Activated naive CD8-positive, alpha-beta T cell (primary cell): ENCODE data around the gene TAS2R38.

Source experiments
- H3K27ac Mint-ChIP-seq: one replicate; pipeline ENCODE4 v1.8.0; 2021; ENCODE audit warnings: mixed read lengths
- H3K27me3 Mint-ChIP-seq: one replicate; pipeline ENCODE4 v1.8.0; 2021; ENCODE audit warnings: mixed read lengths
- H3K36me3 Mint-ChIP-seq: one replicate; pipeline ENCODE4 v1.8.0; 2021; ENCODE audit warnings: mixed read lengths
- H3K4me1 Mint-ChIP-seq: one replicate; pipeline ENCODE4 v1.8.0; 2021; ENCODE audit warnings: low read depth, mixed read lengths
- H3K4me3 Mint-ChIP-seq: one replicate; pipeline ENCODE4 v1.8.0; 2021; ENCODE audit warnings: mild to moderate bottlenecking, mixed read lengths
- H3K9me3 Mint-ChIP-seq: one replicate; pipeline ENCODE4 v1.8.0; 2021; ENCODE audit warnings: low read depth, mixed read lengths

TAS2R38 gene

DNA sequence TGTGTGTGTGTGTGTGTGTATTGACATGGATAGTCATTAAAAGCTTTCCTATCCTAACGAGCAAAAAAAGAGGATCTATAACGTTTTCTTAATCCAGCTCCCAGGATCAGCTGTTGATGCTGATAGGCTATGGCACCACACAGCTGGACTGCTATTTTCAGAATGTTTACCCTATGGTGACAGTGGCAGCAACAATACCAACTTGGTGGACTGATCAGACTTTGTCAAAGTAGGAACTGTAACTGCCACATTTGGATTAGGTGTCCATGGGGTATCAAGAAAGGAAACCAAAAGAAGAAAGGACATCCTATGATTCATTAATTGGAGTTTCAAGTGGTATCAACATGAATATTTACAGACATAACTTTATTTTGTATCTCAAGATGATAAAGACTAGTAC lies 24.1 kb downstream of the TAS2R38 start:
- Mint-ChIP-seq H3K4me3 (no peak overlapping the region), H3K27me3 (peaks cover 5% of the 10 kb centered on the region), H3K27ac (no peak overlapping the region), H3K4me1 (no peaks in the 10 kb centered on the region), H3K36me3 (no peaks in the 10 kb centered on the region), H3K9me3 (no peaks in the 10 kb centered on the region)

DNA sequence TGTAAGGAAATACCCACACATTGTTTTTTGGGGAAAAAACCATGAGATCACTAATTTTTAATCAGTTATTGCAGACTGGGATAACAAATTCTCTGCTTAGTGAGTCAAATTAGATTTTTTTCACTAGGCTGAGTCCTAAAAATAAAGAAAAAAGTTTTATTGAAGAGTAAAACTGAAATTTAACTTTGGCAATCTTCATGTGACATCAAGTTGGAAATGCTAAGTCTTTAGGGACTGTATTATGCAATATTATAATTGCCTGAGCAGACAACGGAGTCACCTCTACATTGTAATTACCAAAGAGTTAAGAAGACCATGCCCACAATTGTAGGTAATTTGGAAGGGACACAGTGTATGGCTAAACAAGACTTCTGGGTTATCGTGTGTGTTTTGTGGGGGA lies 24.6 kb downstream of the TAS2R38 start:
- Mint-ChIP-seq H3K4me1 (no peaks in the 10 kb centered on the region), H3K27me3 (peaks cover 1% of the 10 kb centered on the region), H3K27ac (no peak overlapping the region), H3K4me3 (no peak overlapping the region), H3K9me3 (no peaks in the 10 kb centered on the region), H3K36me3 (no peaks in the 10 kb centered on the region)

DNA sequence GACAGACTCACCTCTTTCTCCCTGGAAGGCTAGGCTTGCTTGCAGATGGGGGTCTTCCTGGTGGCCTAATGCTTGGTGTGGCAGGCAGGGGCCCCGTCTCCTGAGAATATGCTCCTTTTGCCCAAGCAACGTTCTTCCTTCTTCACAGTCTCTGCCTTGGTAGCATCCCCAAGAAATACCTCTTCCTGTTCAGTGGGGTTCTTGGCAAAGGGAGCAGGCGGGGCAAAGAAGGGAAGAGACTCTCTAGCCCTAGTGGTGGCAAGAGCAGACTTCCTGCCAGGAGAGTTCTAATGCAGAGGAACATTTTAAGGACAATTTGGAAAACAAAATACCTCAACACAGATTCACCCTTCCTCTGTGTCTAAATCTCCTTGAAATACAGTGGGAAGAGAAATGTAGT lies 26.8 kb downstream of the TAS2R38 start, which contains the start of gene CLEC5A:
TSS of gene CLEC5A (minus strand) at position 179 of the 400 bp plus-strand sequence. CDS start 682 bp downstream, outside the sequence.
- H3K9me3 Mint-ChIP-seq: no peaks in the 10 kb centered on the region
- H3K4me3 Mint-ChIP-seq: no peak within 1 kb of the TSS
- H3K4me1 Mint-ChIP-seq: no peaks in the 10 kb centered on the region
- no peak within 1 kb of the TSS for H3K27ac Mint-ChIP-seq
- no peaks in the 10 kb centered on the region for H3K36me3 Mint-ChIP-seq
- H3K27me3 Mint-ChIP-seq: peaks cover 3% of the 10 kb centered on the region

DNA sequence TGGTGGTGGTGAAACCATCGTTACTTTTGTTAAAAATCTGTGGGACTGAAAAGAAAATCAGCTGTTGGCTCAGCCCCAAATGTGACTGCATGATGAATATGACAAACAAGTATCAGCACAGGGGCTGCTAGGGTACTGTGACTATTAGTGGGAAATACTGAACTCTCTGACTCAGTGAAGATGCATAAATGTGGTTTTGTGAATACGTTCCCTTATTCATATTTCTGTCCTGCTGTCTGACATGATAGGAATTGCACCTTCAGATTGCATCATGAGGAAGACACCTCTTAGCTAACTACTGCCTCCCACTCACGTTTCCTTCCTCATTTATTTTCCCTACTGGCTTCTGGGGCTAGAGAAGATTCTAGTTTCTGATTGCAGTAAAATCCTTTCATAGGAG lies 28.2 kb downstream of the TAS2R38 start:
- Mint-ChIP-seq H3K9me3 (peaks cover 12% of the 10 kb centered on the region), H3K4me3 (no peak overlapping the region), H3K27me3 (peaks cover 3% of the 10 kb centered on the region), H3K36me3 (peaks cover 6% of the 10 kb centered on the region), H3K4me1 (no peaks in the 10 kb centered on the region), H3K27ac (no peak overlapping the region)

DNA sequence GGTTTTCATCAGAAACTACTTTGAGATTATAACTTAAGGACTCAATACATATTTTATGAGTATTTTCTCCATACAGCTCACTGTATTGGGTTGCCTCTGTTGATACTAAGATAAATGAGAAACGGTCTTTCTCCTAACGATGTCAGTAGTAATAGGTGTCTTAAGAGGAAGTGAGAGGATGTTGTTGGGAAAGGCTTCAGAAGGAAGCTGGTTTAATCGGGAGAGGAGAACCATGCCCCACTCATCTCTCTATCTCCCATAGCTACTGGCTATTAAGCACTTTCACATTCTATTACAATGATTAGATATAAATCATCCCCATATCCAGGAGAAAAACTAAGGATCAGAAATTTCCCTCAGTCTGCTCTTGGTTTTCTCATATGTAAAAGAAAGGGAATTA lies 28.8 kb downstream of the TAS2R38 start:
- H3K9me3 Mint-ChIP-seq: peaks cover 17% of the 10 kb centered on the region
- H3K27ac Mint-ChIP-seq: no peak overlapping the region
- H3K36me3 Mint-ChIP-seq: peaks cover 6% of the 10 kb centered on the region
- no peak overlapping the region for H3K4me3 Mint-ChIP-seq
- H3K27me3 Mint-ChIP-seq: peaks cover 2% of the 10 kb centered on the region
- H3K4me1 Mint-ChIP-seq: no peaks in the 10 kb centered on the region

DNA sequence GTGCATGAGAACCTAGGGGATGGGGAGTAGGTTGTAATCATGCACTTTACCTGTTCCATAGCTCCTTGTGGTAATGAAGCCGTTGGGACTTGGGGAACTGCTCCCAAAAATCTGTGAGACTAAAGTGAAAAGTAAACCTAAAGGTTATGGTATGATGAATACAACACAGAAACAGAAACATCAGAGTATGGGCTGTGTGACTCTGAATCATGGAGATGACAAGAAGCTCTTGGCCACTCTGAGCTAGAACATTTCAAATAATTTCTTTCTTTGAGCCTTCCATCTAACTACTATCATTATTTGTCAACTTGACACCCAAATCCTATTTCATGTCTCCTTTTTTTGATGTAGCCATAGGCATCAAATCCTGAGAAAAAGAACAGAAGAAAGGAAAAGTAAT lies 29.7 kb downstream of the TAS2R38 start:
- Mint-ChIP-seq H3K27ac (no peak overlapping the region), H3K36me3 (peaks cover 6% of the 10 kb centered on the region), H3K4me1 (no peaks in the 10 kb centered on the region), H3K9me3 (peaks cover 26% of the 10 kb centered on the region), H3K27me3 (peaks cover 2% of the 10 kb centered on the region), H3K4me3 (no peak overlapping the region)

DNA sequence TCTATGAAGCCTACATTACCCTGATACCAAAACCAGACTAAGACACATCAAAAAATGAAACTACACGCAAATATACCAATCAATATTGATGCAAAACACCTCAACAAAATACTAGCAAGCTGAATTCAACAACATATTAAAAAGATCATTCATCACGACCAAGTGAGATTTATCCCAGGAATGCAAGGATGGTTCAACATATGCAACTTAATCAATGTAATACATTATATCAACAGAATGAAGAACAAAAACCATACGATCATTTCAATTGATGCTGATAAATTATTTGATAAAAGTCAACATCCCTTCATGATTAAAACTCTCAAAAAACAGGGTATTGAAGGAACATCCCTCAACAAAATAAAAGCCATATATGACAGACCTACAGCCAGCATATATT lies 32.5 kb downstream of the TAS2R38 start:
- no peak overlapping the region for H3K4me3 Mint-ChIP-seq

DNA sequence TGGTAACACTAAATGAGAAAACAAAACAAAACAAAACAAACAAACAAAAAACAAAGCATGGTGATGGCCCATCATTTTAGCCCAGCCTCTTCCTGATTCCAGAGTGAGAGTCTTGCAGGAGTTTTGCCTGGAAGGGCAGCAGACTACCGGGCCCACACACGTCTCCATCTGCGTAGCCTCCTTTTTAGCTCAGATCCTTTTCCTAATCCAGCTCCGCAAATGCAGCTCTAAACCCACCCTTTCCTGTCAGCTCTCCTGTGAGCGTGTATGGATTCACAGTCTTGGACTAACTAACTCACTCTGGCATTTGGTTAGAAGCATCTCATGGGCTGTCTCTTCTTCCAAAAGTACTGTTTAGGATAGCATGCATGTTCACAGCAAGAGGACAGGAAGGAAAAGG lies 43.4 kb downstream of the TAS2R38 start:
- H3K27me3 Mint-ChIP-seq: peaks cover 8% of the 10 kb centered on the region
- peaks cover 6% of the 10 kb centered on the region for H3K9me3 Mint-ChIP-seq
- H3K36me3 Mint-ChIP-seq: no peaks in the 10 kb centered on the region
- H3K4me3 Mint-ChIP-seq: no peak overlapping the region
- H3K27ac Mint-ChIP-seq: no peak overlapping the region
- H3K4me1 Mint-ChIP-seq: no peaks in the 10 kb centered on the region

More for the DNA sequence above, 32.5 kb downstream of the TAS2R38 start:
- Mint-ChIP-seq H3K27me3 (peaks cover 2% of the 10 kb centered on the region), H3K4me1 (no peaks in the 10 kb centered on the region), H3K36me3 (peaks cover 6% of the 10 kb centered on the region), H3K27ac (no peak overlapping the region), H3K9me3 (peaks cover 26% of the 10 kb centered on the region)

DNA sequence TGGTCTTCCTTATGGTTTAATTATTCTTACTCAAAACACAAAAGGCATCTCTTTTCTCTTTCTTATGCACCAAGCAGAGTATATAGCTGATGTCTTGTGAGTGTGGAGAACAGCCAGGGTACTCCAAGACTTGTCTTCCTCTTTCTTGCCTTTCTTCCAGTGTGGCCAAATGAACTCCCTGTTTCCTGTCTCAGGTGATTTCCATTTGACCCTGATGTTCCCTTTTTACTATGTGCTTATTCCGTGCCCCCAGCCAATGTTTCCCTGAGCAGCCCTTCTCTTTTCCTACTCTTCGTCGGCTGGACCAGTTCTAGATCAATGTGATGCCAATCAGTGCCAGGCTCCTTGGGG lies 44.8 kb downstream of the TAS2R38 start:
- peaks cover 8% of the 10 kb centered on the region for H3K27me3 Mint-ChIP-seq
- no peak overlapping the region for H3K27ac Mint-ChIP-seq
- no peaks in the 10 kb centered on the region for H3K4me1 Mint-ChIP-seq
- no peaks in the 10 kb centered on the region for H3K36me3 Mint-ChIP-seq
- peaks cover 6% of the 10 kb centered on the region for H3K9me3 Mint-ChIP-seq
- no peak overlapping the region for H3K4me3 Mint-ChIP-seq

DNA sequence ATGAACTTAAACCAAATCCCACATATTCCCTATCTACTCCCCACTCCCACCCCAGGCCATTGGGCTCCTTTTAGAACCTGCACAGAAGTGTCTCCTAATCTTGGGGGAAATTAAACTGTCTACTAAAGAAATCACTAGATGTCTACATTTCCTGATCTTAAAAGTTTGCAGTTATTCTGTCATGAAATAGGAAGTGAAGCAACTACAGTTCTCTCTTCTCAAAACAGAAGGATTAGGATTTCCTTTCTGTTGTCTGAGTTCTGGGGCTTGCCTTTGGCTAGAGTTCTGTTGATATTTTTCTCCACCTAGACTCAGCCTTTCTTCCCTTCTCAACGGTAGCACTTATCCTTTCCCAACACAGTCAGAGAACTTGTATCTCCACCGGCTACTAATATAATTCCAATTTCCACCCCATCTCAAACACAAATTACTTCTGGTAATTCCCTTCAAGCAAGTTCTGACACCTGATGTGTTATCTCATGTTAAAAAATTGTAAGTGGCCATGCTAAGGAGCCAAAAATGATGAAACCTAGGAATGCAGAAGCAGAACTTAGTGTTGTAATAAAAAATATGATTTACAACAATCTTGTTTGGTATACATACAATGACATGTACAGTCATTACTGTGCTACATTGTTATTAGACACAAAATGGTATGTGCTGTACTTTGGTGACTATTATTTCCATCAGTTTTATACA lies 45.3 kb downstream of the TAS2R38 start:
- peaks cover 6% of the 10 kb centered on the region for H3K9me3 Mint-ChIP-seq
- H3K4me1 Mint-ChIP-seq: no peaks in the 10 kb centered on the region
- no peak overlapping the region for H3K4me3 Mint-ChIP-seq
- H3K36me3 Mint-ChIP-seq: no peaks in the 10 kb centered on the region
- peaks cover 8% of the 10 kb centered on the region for H3K27me3 Mint-ChIP-seq
- no peak overlapping the region for H3K27ac Mint-ChIP-seq
